Spleen (tissue), 11 donors: Measurements from ENCODE around the gene GNB1. TPM values are rescaled to one million over a fixed set of nuclear protein-coding genes. Genes with fewer than 3 reads are reported as not detected.

Experiments
- DNase-seq: peaks from one replicate; pipeline ENCODE4 v3.0.0-alpha.2; 2020
- H3K27ac ChIP-seq, 8 donors: fragments of 200-600 bp; sonication (generic) in 7 of 8; 1 replicate in 4 of 8; 2 replicates in 4 of 8; pipeline versions ENCODE4 v1.5.0 to v1.8.0; 2016 to 2021; ENCODE audit warnings: inconsistent platforms in 4 of 8, mild to moderate bottlenecking in 4 of 8, moderate library complexity in 1 of 8
- H3K27me3 ChIP-seq, 7 donors: fragments of 200-600 bp; sonication (generic) in 6 of 7; replicated peaks in 1 of 7; 1 replicate in 4 of 7; 2 replicates in 3 of 7; pipeline versions ENCODE4 v1.5.0 to v1.8.0; 2016 to 2021; ENCODE audit warnings: inconsistent platforms in 3 of 7, mild to moderate bottlenecking in 1 of 7
- H3K36me3 ChIP-seq, 6 donors: fragments of 200-600 bp; sonication (generic) in 5 of 6; 1 replicate in 4 of 6; 2 replicates in 2 of 6; pipeline versions ENCODE4 v1.5.0 to v1.8.0; 2016 to 2021; ENCODE audit warnings: inconsistent platforms in 2 of 6
- H3K4me1 ChIP-seq, 6 donors: fragments of 200-600 bp; sonication (generic) in 5 of 6; 1 replicate in 3 of 6; 2 replicates in 3 of 6; pipeline versions ENCODE4 v1.5.0 to v1.8.0; 2016 to 2021; ENCODE audit warnings: inconsistent platforms in 3 of 6
- H3K4me3 ChIP-seq, 8 donors: fragments of 200-600 bp; sonication (generic) in 7 of 8; 1 replicate in 4 of 8; 2 replicates in 4 of 8; pipeline versions ENCODE4 v1.5.0 to v1.8.0; 2016 to 2021; ENCODE audit warnings: inconsistent platforms in 4 of 8, mild to moderate bottlenecking in 4 of 8, moderate library complexity in 2 of 8
- H3K9me3 ChIP-seq, 8 donors: fragments of 200-600 bp; sonication (generic) in 7 of 8; 1 replicate in 4 of 8; 2 replicates in 4 of 8; pipeline versions ENCODE4 v1.5.0 to v1.8.0; 2016 to 2021; ENCODE audit warnings: inconsistent platforms in 4 of 8
- CTCF ChIP-seq, 11 experiments: fragments of 200-600 bp in 7 of 11; fragments of 450-650 bp in 4 of 11; sonication (generic) in 4 of 11; IDR thresholded peaks in 8 of 11; conservative IDR thresholded peaks in 3 of 11; 1 replicate in 7 of 11; 2 replicates in 4 of 11; pipeline versions ENCODE4 v1.4.0 to v1.8.0; 2016 to 2021; ENCODE audit warnings: antibody characterized with exemption in 11 of 11, inconsistent platforms in 4 of 11, mild to moderate bottlenecking in 1 of 11
- POLR2A ChIP-seq, 3 donors: fragments of 450-650 bp; IDR thresholded peaks; one replicate each; pipeline ENCODE4 v1.5.1; 2017; ENCODE audit warnings: antibody characterized with exemption in 3 of 3, mild to moderate bottlenecking in 1 of 3
- POLR2AphosphoS5 ChIP-seq, 3 donors: sonication (generic); formaldehyde crosslinking; IDR thresholded peaks; one replicate each; pipeline ENCODE4 v1.5.1; 2017; ENCODE audit warnings: antibody characterized with exemption in 3 of 3
- WGBS, 5 donors: extraction: QIAGEN DNeasy Blood & Tissue Kit in 3 of 5; methylation state at CpG; one replicate each; pipeline versions ENCODE4 v1.1.5 to v1.1.7; 2013 to 2018; 5-methylcytosine and 5-hydroxymethylcytosine counted together
- intact Hi-C: fragments of 100-400 bp; cut with DNase I; formaldehyde crosslinking; loops from one replicate; pipeline ENCODE4 v1.15.0; 2023; ENCODE audit warnings: low total_unique reads
- polyA plus RNA-seq, 3 donors: library from polyadenylated mRNA; stranded (reverse); fragments of 200-250 nt; gene quantifications; one replicate each; pipeline ENCODE4 v1.2.1, GENCODE V29; 2013
- total RNA-seq, 7 donors: library from RNA; depleted of rRNA in 3 of 7; stranded (reverse); fragments of >200 nt in 3 of 7; fragmentation: NEBNext Ultra II Directional in 4 of 7; extraction: Animal tissue kit (Norgen Biotek cat#: 25700) in 4 of 7; gene quantifications; one replicate each; pipeline versions ENCODE4 v1.1.0 to v1.2.1, GENCODE V29; 2016 to 2021
- donor health status: healthy with polysubstance abuse.
- donor health status: DM: no; HTN: no; CAD: no; lungs with moderate emphysema.
- donor health status: DM: no; HTN: no; CAD: no.
- donor health status: Bipolar disorder and iron deficiency.
- donor health status: healthy.
- donor health status: DM: no; HTN: no; CAD: no.
- donor health status: DM: yes; HTN: yes; CAD: no.

GNB1 gene
- total and polyA plus RNA-seq, 10 donors, result 76.0 to 304 (median 214) TPM

DNA sequence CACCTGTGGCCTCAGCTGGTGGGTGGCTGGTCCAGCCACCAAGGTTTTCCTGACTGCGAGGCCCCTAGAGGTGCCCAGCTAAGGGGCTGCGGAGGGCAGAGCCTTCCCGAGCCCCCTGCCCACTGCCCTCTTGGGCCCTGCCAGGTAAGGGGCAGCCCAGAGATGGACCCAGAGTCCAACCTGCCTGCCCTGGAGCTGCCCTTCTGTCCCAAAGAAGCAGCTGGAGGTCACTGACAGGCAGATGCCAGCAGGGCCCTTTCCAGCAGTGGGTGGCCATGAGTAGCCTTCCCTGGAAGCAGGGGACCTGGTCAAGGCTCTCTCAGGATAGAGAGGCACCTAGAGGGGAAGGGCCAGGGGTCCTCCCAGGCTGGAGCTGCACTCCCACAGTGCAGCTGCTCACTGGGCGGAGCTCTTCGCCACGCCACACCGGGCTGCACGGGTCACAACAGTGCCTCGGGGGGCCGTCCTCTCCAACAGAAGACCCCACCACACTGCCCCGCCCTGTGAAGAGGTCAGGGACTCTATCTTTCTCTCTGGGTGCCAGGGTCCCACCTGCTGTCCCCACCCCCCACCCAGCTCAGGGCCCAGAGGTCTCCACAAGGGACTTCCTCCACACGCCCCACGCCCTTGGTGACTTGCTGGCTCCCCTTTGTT, 10.9 kb upstream of the GNB1 start:
- WGBS, 5 donors, result 52 to 84% (median 69%) methylated on average over 10 to 13 of the region's 13 CpGs
- intact Hi-C loops, result no loop called here

GRCh38 chr1:1900883-1901640, 10.2 kb upstream of the GNB1 start:
- peaks cover 0 to 10% (median 0%) of the 10 kb centered on the region in 7 donors for H3K27me3 ChIP-seq
- no peaks in the 10 kb centered on the region for H3K9me3 ChIP-seq
- peaks cover 2 to 42% (median 14%) of the 10 kb centered on the region in 6 donors for H3K4me1 ChIP-seq
- no peak for TF ChIP-seq POLR2A (IDR thresholded peaks at IDR 0.05)
- no peak for TF ChIP-seq POLR2AphosphoS5 (IDR thresholded peaks at IDR 0.05)
- TF ChIP-seq CTCF (IDR thresholded peaks at IDR 0.05 in 8 of 11, conservative IDR thresholded peaks at IDR 0.05 in 3 of 11), result no peak
- 69 to 82% (median 75%) methylated on average over 12 to 14 of the region's 14 CpGs for WGBS, 5 donors
- no peak overlapping the region for H3K27ac ChIP-seq
- no peak for DNase-seq
- no peaks in the 10 kb centered on the region for H3K36me3 ChIP-seq
- intact Hi-C loops, result no loop called here
- no peak overlapping the region for H3K4me3 ChIP-seq

More for the DNA sequence above, 10.9 kb upstream of the GNB1 start:
- TF ChIP-seq POLR2A (IDR thresholded peaks at IDR 0.05) (no peak), CTCF (IDR thresholded peaks at IDR 0.05 in 8 of 11, conservative IDR thresholded peaks at IDR 0.05 in 3 of 11) (no peak), POLR2AphosphoS5 (IDR thresholded peaks at IDR 0.05) (no peak)
- Histone ChIP-seq H3K4me1 (peaks cover 3 to 42% (median 18%) of the 10 kb centered on the region in 6 donors), H3K36me3 (no peaks in the 10 kb centered on the region), H3K27me3 (peaks cover 0 to 8% (median 0%) of the 10 kb centered on the region in 7 donors), H3K27ac (no peak overlapping the region), H3K9me3 (no peaks in the 10 kb centered on the region), H3K4me3 (no peak overlapping the region)
- peak; percentile 72 for DNase-seq

DNA sequence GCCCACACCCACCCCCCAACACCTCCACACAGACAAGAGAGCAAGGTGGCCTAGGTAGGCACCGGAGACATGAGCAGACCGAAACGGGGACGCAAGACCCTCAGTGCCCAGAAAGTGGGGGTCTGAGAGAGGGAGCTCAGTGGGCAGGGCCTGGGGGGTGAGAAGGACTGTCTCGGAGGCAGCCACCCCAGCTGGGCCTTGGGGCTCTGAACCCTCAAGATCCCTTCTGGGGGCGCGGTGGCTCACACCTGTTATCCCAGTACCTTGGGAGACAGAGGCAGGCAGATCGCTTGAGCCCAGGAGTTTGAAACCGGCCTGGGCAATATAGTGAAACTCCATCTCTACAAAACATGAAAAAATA, 9.1 kb upstream of the GNB1 start:
- H3K27ac ChIP-seq, result no peak overlapping the region
- H3K4me1 ChIP-seq, result peaks cover 1 to 49% (median 22%) of the 10 kb centered on the region in 6 donors
- no peaks in the 10 kb centered on the region for H3K36me3 ChIP-seq
- no peak for TF ChIP-seq CTCF (IDR thresholded peaks at IDR 0.05 in 8 of 11, conservative IDR thresholded peaks at IDR 0.05 in 3 of 11)
- no peak for TF ChIP-seq POLR2AphosphoS5 (IDR thresholded peaks at IDR 0.05)
- TF ChIP-seq POLR2A (IDR thresholded peaks at IDR 0.05), result no peak
- H3K4me3 ChIP-seq, result no peak overlapping the region
- DNase-seq, result no peak
- WGBS, 5 donors, result 53 to 68% (median 56%) methylated on average over 5 to 9 of the region's 9 CpGs
- H3K27me3 ChIP-seq, result peaks cover 0 to 10% (median 0%) of the 10 kb centered on the region in 7 donors
- intact Hi-C loops, result loop anchor here (10.0 kb wide), 1 partner anchor 115 kb away; no protein-coding TSS in a partner anchor
- H3K9me3 ChIP-seq, result no peaks in the 10 kb centered on the region
